ENCODE data around the gene SNTN.

The SNTN gene

DNA sequence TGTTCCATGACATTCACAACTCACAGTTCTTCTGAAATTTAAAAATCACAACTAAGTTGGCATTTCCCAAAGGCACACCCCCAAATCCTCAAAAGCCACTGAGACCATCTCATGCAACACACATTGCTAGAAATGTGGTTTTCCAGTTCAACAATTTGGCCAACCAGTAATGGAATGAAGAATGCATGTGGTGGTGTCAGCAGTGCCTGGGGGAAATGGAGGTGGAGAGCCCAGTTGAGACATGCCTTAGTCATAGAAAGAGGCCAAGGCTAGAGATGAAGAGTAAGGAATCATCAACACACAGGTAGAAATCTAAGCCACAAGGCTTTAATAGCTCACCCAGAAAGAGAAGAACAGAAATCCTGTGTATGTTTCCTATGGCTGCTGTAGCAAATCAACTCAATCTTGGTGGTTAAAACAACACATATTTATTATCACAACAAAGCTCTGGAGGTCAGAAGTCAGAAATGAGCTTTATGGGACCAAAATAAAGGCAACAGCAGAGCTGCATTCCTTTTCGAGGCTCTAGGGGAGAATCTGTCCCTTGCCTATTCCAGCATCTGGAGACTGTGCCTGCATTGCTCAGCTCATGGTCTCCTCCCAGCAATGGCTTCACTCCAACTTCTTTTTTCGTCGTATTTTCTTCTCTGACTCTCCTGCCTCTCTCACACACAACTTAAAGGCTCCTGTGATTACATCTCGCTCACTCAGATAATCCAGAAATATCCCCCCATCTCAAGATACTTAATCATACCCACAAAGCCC is 54.0 kb downstream of the SNTN start:
- CTCF ChIA-PET, result interaction anchor here (1.2 kb wide), 1 partner anchor 10 kb away, joined by 3 read pairs; no protein-coding TSS in a partner anchor
- POLR2A ChIA-PET, result no interaction called here
- TF ChIP-seq, protein P1, sequence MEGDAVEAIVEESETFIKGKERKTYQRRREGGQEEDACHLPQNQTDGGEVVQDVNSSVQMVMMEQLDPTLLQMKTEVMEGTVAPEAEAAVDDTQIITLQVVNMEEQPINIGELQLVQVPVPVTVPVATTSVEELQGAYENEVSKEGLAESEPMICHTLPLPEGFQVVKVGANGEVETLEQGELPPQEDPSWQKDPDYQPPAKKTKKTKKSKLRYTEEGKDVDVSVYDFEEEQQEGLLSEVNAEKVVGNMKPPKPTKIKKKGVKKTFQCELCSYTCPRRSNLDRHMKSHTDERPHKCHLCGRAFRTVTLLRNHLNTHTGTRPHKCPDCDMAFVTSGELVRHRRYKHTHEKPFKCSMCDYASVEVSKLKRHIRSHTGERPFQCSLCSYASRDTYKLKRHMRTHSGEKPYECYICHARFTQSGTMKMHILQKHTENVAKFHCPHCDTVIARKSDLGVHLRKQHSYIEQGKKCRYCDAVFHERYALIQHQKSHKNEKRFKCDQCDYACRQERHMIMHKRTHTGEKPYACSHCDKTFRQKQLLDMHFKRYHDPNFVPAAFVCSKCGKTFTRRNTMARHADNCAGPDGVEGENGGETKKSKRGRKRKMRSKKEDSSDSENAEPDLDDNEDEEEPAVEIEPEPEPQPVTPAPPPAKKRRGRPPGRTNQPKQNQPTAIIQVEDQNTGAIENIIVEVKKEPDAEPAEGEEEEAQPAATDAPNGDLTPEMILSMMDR (IDR thresholded peaks at IDR 0.05; ENCODE audit: control extremely low read depth, extremely low read depth, low read depth, missing control alignments), result no peak
- DNase-seq (ENCODE audit: extremely low spot score), result no peak

DNA sequence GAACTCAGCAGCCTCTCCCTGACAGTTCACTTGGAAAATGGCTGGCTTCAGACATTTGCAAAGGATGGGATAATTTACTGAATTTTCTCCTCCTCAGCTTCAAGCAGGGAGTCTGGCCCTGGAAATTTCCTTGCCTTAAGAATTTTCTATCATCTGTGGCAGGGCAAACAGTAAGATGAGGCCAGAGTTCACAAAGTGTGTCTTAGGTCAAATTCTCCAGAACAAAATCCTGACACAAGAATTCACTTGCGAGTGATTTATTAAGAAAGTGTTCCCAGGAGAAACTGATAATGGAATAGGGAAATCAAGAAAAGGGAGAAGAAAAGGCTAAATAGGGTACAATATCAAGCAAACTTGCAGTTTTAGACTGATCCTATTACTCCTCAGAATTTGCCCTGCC is 55.3 kb downstream of the SNTN start:
- POLR2A ChIA-PET, result no interaction called here
- CTCF ChIA-PET, result interaction anchor here (1.2 kb wide), 1 partner anchor 9 kb away, joined by 3 read pairs; no protein-coding TSS in a partner anchor
- TF ChIP-seq, protein P1 (IDR thresholded peaks at IDR 0.05; ENCODE audit: control extremely low read depth, extremely low read depth, low read depth, missing control alignments), result no peak
- DNase-seq (ENCODE audit: extremely low spot score), result no peak

DNA sequence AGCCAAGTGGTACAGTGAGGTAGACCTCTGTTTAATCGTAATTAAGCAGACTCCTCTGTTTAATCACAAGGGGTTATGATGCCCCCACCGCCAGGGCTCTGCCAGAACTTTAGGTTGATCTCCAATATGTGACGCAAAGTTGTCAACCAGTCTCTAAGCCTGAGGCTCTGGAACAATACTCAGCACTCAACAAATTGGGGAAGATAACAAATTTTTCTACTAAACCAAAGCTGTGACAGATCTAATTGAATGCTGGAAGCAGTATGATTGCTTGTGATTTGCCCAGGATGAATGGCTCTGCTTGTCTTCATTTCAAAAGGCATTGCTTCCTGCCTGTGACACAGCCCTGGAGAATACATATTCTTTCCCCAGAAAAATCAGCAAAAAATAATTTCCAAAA is 57.1 kb downstream of the SNTN start:
- ChIA-PET POLR2A (no interaction called here), CTCF (no interaction called here)
- DNase-seq (ENCODE audit: extremely low spot score), result no peak
- TF ChIP-seq, protein P1 (IDR thresholded peaks at IDR 0.05; ENCODE audit: control extremely low read depth, extremely low read depth, low read depth, missing control alignments), result no peak
